ENCODE results near the gene DCXR. TPM values are rescaled to one million over a fixed set of nuclear protein-coding genes. Genes with fewer than 3 reads are reported as not detected.

Gene DCXR
- total RNA-seq, 1 experiment from 2014 or later: 87.8 TPM

- Mint-ChIP-seq H3K9me3 (ENCODE audit: low read depth, unreplicated experiment) (no peaks in the 10 kb centered on the region), H3K4me1 (ENCODE audit: low read depth, unreplicated experiment) (no peaks in the 10 kb centered on the region), H3K4me3 (ENCODE audit: low read depth, unreplicated experiment) (no peak overlapping the region), H3K36me3 (ENCODE audit: insufficient read depth, unreplicated experiment) (peaks cover 49% of the 10 kb centered on the region), H3K27ac (ENCODE audit: unreplicated experiment) (no peak overlapping the region), H3K27me3 (ENCODE audit: unreplicated experiment) (no peaks in the 10 kb centered on the region)
- no peak for TF ChIP-seq CTCF (IDR thresholded peaks at IDR 0.05; ENCODE audit: unreplicated experiment)
- CTCF ChIA-PET: no interaction called here
- intact Hi-C loops (cut with micrococcal nuclease; ENCODE audit: unreplicated experiment): no loop called here
- BruUV-seq (replicated peaks): no TSS peak
- no peak for DNase-seq
These were observed 11.6 kb upstream of the DCXR start for GRCh38 chr17:82049106-82049505.

- no peaks in the 10 kb centered on the region for H3K9me3 Mint-ChIP-seq (ENCODE audit: low read depth, unreplicated experiment)
- DNase-seq: no peak
- CTCF ChIA-PET: no interaction called here
- H3K27ac Mint-ChIP-seq (ENCODE audit: unreplicated experiment): no peak overlapping the region
- BruUV-seq (replicated peaks): no TSS peak
- intact Hi-C loops (cut with micrococcal nuclease; ENCODE audit: unreplicated experiment): no loop called here
- peaks cover 44% of the 10 kb centered on the region for H3K36me3 Mint-ChIP-seq (ENCODE audit: insufficient read depth, unreplicated experiment)
- no peak overlapping the region for H3K4me3 Mint-ChIP-seq (ENCODE audit: low read depth, unreplicated experiment)
- no peaks in the 10 kb centered on the region for H3K4me1 Mint-ChIP-seq (ENCODE audit: low read depth, unreplicated experiment)
- no peaks in the 10 kb centered on the region for H3K27me3 Mint-ChIP-seq (ENCODE audit: unreplicated experiment)
- TF ChIP-seq CTCF (IDR thresholded peaks at IDR 0.05; ENCODE audit: unreplicated experiment): no peak
These were observed 11.1 kb upstream of the DCXR start for GRCh38 chr17:82048571-82048971.

DNA sequence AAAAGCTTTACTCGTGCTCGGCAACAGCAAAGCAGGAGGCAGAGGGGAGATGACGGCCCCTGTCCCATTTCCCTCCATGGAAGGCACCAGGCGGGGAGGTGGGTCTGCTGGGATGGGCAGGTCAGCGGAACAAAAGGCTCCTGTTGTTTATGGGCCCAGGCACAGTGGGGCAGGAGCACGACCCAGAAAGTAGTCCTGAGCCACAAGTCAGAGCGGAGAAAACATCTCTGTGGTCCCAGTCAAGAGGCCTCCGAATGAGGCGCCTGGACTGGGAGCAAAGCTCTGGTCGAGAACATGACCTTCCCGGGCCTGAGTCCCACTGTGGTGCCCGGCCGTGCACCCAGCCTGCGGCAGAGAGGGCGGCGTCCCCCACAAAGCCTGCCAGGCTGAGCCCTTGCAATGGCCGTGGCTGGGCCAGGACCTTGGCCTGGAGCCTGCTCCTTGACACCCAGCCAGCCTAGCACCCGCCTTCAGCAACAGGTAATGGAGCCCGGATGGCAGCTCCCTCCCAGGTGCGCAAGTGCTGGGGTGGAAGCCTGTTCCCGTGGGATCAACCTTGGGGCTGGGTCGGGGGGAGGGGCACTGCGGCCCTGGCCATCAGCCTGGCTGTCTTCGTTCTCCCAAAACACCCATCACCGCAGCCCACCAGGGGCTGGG lies 10.5 kb upstream of the DCXR start:
- no peak for DNase-seq
- CTCF ChIA-PET: no interaction called here
- H3K27ac Mint-ChIP-seq (ENCODE audit: unreplicated experiment): no peak overlapping the region
- TF ChIP-seq CTCF (IDR thresholded peaks at IDR 0.05; ENCODE audit: unreplicated experiment): no peak
- BruUV-seq (replicated peaks): TSS peak; percentile 37
- no peaks in the 10 kb centered on the region for H3K4me1 Mint-ChIP-seq (ENCODE audit: low read depth, unreplicated experiment)
- no peaks in the 10 kb centered on the region for H3K9me3 Mint-ChIP-seq (ENCODE audit: low read depth, unreplicated experiment)
- H3K27me3 Mint-ChIP-seq (ENCODE audit: unreplicated experiment): no peaks in the 10 kb centered on the region
- intact Hi-C loops (cut with micrococcal nuclease; ENCODE audit: unreplicated experiment): no loop called here
- peaks cover 38% of the 10 kb centered on the region for H3K36me3 Mint-ChIP-seq (ENCODE audit: insufficient read depth, unreplicated experiment)
- H3K4me3 Mint-ChIP-seq (ENCODE audit: low read depth, unreplicated experiment): no peak overlapping the region

- no peak for DNase-seq
- no peak overlapping the region for H3K27ac Mint-ChIP-seq (ENCODE audit: unreplicated experiment)
- no TSS peak for BruUV-seq (replicated peaks)
- intact Hi-C loops (cut with micrococcal nuclease; ENCODE audit: unreplicated experiment): no loop called here
- CTCF ChIA-PET: no interaction called here
- H3K9me3 Mint-ChIP-seq (ENCODE audit: low read depth, unreplicated experiment): no peaks in the 10 kb centered on the region
- H3K27me3 Mint-ChIP-seq (ENCODE audit: unreplicated experiment): no peaks in the 10 kb centered on the region
- H3K4me1 Mint-ChIP-seq (ENCODE audit: low read depth, unreplicated experiment): no peaks in the 10 kb centered on the region
- H3K36me3 Mint-ChIP-seq (ENCODE audit: insufficient read depth, unreplicated experiment): peaks cover 32% of the 10 kb centered on the region
- H3K4me3 Mint-ChIP-seq (ENCODE audit: low read depth, unreplicated experiment): no peak overlapping the region
- no peak for TF ChIP-seq CTCF (IDR thresholded peaks at IDR 0.05; ENCODE audit: unreplicated experiment)
These were observed 9.9 kb upstream of the DCXR start for GRCh38 chr17:82047379-82047778.
